Activated T-cell treated with anti-CD3 and anti-CD28 coated beads for 1 hour (primary cell): ENCODE results near the gene RAD51B.

ENCODE experiments used
- DNase-seq: peaks from one replicate; pipeline ENCODE4 v3.0.0-alpha.2; 2020; ENCODE audit warnings: low read depth

RAD51B gene

DNA sequence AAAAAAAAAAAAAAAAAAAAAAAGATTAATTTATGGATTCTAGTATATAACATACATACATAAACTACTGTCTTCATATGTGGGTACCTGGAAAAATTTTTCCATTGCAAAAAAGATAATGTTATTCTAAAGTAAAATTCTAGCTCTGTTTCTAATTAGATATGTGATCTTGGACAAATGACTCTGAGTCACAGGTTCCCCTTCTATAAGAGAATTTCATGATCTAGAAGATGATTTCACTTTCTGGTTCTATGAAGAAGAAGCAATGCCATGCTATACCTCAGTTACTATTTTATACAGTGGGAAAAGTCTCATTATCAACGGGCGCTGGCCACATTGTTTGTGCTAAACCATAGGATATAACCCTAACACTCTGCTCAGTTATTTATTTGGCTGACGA lies 622.0 kb downstream of the RAD51B start:
- no peak for DNase-seq

DNA sequence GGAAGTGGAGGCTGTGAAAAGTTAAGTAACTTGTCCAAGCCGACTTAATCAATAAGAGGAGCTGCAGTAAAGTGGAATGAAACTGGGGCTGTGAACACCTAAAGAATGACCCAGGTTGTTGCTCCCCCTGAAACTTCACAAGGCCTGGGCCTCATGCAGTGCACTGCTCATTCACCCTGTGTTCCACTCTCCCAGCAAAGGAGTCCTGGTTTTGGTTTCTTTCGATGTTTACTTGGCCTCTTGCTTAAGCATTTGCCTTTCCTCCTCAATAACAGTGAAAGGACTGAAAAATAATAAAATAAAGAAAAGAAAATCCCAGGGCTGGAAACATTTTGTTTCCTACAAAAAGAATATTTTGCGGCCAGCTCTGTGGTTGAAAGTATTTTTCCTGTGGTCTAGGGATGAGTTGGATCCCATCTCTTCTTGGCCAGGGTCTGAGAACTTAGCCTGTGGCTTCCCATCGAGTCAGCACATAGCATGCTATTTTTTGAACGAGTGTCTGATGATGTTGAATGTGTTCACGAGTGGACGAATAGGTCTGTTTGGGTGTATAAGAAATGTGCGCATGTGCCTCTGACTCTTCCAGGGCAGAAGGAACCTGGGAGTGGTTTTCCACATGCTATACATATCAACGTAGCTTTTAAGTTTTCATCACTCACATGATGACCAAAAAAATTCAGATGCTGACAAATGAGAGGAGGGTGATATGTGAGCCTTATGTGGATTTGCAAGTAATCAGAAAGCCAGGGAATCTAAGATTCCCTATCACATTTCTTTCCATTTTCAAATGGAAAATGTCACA lies 623.5 kb downstream of the RAD51B start:
- DNase-seq, result no peak

DNA sequence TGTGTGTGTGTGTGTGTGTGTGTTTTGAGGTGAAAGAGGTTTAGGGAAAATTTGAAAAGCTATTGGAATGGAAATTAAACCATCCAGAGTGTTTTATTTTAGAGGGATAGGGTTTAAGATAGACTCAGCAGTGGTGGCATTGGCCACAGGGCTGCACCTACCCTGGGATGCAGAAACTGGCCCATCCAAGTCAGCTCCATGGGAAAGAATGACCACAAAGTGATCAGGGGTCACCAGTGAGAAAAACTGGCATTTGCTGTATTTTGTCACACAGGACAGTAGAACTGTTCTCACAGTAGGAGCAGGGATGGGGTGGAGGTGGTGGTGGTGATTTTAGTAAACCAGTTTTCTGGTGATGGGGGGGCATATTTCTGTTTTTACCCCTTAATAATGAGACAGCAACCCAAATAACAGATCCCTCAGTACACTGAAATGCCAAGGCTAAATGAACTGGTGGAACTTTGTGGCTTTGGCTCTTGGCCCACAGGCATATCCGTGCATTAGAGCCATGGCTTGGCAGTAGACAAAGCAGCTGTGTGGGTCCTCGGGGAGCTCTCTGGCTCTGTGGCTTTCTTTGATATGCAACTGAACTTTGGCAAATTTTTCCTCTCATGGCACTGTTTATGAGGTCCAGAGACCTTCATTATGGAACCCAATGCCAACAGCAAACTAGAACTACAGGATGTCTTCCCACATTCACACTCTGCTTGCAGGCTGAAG lies 625.0 kb downstream of the RAD51B start:
- DNase-seq, result no peak

DNA sequence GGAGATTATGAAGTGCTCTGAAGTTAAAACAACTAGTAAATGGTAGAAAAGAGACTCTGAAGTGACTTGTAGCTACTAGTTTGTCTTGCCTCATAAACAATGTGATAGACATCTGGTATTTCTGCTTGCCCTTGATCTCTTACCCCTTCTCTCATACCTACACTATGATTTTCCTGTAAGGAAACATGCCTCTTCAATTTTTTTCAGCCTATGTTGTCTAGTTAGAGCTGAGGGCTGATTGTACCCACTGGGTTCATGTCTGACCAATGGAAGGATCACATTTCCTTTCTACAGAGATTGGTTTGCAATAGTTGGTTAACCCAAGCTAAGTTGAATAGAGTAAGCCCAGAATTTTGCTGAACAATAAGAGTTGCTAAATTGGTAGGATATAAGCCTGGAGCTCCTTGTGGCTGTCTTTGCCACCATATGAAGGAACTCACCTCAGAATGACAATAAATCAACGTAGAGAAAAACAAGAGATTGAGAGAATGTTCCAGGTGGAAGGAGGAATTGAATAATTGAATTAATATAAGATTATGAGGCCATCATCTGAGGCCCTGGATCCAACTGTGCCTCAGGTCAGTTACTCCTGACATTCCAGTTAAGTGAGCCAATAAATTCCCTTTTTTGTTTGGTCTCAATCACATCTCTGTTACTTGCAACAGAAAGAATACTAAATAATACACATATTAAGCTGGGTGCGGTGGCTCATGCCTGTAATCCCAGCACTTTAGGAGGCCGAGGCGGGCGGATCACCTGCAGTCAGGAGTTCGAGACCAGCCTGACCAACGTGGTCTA lies 626.9 kb downstream of the RAD51B start:
- DNase-seq, result no peak

DNA sequence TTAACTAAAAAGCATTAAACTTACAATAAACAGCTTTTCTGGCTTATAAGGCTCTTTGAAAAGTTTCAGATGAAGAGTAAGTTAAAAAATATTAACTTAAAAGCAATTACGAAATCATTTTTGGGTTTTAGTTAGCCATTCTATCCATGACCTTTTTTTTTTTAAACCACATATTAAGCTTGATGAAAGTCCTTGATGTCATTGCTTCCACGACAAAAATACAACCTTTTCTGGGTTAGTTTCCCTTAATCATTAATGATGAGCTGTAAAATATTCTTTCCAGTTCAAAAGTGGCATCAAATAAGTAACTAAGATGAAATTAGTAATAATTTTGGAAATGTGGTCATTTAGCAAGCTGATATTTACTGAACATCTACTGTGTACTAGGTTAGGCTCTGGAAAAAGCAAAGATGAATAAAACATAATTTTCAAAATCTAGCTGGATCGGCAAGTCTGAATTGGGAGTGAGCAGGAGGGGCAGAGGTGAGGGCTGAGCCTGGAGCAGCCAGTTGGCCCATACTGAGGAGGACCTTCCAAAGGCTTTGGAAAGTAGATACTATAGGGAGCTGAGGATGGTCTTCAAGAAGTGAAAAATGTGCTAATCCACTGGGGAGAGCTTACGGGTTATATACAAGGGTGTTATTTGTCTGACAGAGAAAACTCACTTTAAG lies 628.1 kb downstream of the RAD51B start:
- DNase-seq, result no peak

DNA sequence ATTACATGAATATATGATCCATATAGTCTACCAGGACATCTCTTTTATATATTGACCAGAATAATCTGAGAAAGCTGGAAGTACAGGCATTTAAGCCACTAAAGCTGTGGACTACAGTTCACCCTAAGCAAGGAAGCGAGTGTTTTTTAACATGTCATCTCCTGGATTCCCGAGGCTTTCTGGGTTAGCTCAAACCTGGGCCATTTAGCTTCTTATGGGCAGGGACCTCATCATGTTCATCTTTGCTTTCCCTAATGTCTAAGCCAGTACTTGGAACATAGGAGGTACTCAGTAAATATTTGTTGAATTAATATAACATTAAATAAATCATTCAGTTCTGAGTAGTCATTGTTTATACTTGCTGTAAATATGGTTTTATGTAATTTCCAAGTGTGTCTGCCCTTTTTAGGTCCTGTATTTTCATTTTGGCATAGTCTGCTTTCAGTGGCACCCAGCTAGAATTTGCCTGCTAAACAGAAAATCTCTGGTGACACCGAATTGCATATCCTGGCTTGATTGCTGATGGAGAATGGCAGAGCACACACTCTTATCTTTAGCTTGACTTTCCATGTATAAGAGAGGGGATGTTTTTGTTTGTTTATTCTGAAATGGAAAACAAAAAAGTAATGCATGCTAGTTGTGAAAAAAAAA lies 628.8 kb downstream of the RAD51B start:
- DNase-seq, result no peak

DNA sequence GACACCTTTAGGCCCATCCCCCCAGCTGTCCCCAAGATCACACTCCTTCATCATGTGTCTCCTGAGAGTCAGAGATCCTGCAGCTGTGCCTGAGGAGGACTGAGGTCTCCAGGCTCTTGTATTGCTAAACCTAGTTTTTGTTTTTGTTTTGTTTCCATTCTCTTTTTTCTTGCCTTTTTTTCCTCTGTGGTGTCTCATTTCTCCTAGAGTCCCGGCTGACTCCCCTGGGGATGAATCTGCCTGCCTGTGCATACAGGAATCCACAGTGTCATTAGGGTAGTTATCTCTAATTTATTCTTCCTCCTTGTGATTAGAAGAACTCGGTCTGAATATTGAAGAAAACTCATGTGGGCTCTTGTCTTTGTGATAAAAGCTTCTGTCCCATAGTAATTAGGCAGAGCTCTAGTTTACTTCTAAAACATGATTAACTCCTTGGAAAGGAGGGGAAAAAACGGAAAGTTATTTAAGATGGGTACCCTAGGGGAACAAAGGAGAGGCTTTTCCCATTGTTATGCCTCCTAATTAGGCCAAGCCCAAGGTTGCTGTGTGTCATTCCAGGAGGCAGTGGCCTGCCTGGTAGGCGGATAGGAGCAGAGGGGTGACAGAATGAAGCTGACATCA lies 630.1 kb downstream of the RAD51B start:
- DNase-seq, result no peak

DNA sequence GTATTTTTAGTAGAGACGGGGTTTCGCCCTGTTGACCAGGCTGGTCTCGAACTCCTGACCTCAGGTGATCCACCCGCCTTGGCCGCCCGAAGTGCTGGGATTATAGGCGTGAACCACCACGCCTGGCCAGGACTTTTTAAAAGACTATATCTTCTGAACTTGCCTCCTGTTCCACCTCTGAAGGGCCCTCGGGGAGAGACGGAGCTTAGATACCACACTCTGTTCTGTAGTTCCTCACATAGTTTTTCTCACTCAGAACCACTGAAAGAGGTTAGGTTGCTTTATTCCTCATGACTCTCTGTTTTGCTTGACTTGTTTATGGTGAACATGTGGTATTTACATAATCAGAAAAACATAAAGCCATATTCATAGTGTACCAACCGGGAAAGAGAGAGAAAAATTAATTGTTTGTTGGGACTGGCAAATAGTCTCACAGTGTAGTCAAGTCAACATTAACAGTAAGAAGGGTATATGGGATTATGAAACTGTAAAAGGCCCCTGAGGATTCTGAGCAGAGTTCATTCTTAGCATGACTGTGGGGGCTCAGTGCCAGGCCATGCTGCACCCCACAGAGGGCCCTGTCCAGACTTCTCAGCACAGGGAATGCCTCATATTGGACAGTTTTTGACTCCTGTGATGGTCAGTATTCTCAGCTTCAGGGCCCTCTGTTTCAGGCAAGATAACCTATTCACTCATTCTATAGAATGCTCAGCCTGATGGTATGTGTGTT lies 631.0 kb downstream of the RAD51B start:
- DNase-seq, result no peak

DNA sequence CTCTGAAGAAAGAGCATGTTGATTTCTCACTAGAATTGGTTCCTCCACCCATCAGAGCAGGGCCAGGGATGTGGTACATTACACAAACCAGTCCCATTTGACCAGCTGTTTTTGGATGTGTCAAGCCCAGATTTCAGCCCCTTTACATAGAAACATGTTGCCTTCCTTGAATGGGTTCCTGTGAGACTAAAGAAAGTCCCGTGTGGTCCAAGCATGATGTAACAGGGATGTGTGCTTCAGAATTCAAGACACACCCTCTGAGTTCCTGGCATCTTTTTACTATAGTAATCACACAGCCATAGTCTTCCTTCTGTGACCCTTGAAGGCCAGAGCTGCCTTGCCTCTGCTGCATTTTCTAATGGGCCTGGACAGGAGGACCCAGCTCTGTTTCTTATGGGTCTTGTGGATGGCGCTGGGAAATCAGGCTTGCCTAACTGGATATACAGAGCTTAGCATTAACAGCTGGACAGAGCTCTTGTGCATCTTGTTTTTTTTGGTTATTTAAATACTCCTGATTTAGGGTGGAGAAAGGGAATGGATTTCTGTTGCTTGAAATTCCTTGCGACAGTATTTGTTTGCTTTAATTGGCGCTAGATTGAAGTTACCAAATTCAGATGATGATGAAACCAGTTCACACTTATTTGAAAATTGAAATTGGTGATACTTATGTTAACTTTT lies 632.3 kb downstream of the RAD51B start:
- no peak for DNase-seq

DNA sequence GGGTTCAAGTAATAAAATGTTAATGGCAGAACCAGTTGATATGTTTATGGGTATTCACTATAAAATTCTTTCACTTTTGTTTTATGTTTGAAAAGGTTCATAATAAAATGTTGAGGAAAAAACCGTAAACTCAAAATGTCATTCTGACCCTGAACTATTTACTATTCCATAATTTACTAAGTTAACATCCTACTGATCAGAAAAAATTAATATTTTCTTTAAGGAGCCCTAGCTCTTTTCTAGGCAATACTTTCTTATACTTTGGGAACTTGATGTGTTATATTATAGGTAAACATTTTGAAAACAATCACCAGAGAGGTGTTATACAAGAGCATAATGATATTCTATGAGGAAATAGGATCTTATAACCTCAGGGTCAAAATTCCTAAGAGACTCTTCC lies 638.7 kb downstream of the RAD51B start:
- no peak for DNase-seq

DNA sequence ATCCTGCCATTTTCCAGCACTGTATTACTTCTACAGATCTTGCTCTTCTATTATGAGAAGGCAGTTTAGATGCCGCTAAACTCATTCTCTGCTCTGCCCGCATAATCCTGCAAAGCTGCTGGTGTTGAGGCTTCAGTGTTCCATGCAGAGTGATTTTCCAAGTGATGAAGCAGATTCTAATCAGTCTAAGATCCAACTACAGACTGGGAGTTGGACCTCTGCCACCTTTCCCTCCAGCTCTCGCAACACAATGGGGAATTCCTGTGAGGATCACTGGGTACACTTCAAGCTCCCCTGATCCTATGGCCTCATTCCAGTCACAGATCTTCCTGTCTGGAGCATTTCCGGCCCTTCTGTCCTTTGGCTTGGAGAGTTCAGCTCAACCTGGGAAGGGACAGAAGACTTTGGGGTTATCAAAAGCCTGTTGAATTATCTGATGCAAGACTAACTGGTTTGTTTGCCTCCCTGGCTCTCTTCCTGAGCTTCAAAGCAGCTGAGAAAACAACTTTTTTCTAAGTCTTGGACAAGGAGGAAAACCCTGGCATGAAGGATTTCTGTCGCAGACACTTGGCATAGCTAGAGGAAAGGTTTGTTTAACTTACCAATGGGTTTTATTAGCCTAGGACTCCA lies 639.4 kb downstream of the RAD51B start:
- DNase-seq, result no peak

DNA sequence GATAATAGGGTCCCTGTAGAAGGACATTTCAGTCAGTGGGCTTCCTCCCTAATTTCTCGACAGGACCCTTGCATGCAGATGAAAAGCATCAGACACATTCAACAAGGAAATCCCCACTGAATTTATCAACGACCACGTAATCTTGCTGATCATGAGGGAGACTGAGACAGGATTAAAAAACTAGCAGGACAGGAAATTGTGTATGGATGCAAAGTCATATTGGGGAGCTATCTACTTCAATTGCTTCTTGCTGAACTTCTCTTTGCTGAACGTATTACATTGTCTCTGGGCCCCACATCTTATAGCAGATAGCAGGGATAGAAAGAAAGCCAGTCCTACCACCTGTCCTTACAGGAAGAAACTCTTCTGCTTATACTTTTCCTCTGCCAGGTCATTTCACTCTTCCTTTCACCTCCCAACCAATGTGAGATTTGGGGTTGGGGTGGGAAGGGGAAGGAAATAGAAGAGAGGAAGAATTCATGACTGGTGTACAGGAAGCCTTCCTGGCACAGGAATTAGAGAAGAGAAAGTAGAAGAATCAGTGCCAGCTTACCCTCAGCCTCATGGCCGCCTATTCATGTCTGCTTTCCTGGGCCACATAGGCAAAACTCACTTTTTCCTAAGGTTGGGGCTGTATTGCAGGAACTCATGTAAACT lies 640.0 kb downstream of the RAD51B start:
- DNase-seq, result no peak

DNA sequence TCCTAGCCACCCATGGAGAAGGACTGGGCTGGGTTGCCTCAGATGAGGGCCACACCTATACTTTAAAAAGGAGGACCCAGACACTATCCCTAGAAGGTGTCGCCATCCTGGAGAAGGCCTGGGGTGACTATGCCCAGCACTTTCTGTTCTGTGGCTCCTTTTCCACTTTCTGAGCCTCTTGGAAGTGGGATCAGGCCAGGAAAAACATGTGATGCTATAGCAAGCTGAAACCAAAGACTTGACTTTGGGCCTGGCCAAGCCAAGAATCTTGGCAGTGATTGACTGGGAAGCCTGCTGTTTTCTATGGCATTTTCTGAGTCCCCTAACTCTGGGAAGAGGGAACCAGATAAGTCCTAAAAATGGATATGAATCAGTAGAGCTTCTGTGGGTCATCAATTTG lies 641.0 kb downstream of the RAD51B start:
- DNase-seq, result no peak

DNA sequence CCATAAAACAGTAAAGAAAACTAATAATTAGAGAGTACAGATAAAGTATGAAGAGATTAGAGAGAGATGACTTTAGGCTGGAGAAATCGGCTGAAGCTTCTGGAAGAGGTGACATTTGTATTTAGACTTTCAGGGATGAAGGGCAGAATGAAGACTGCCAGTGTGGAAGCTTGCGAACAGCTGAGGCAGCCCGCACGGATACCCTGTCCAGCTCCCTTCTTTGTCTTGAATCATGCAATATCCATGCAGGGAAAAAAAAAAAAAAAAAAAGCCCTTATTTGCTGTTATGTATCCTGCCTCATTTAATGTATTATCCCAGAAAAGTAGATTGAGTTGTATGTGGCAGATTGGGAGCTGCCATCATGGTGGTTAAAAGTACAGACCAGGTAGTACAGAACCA lies 641.5 kb downstream of the RAD51B start:
- no peak for DNase-seq

DNA sequence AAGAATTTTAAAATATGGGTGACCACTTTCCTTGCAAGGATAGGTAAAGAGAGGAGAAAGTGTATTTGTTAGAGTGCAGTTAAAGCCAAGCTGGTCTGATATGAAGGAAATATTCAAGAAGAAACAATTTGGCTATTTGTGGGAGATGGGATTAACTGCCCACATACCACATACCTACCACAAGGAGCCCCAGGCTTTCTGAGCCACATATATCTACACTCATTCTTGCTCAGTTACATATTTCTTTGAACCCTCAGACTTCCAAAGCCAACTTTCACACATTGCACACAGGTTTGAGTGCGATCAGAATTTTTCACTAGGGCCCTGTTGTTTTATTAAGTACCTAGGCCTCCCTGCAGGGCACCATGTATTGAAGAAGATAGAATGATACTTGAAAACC lies 643.1 kb downstream of the RAD51B start:
- DNase-seq, result no peak

DNA sequence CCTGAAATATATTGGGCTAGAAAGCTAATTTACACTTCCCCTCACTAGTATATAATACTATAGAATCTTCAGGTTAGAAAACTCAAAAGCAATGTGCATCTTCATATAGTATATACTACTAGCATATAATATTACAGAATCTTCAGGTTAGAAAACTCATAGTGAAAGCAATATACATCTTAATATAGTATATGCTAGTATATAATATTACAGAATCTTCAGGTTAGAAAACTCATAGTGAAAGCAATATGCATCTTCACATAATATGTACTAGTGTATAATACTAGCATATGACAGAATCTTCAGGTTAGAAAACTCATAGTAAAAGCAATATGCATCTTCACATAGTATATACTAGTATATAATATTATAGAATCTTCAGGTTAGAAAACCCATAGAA lies 643.7 kb downstream of the RAD51B start:
- no peak for DNase-seq

DNA sequence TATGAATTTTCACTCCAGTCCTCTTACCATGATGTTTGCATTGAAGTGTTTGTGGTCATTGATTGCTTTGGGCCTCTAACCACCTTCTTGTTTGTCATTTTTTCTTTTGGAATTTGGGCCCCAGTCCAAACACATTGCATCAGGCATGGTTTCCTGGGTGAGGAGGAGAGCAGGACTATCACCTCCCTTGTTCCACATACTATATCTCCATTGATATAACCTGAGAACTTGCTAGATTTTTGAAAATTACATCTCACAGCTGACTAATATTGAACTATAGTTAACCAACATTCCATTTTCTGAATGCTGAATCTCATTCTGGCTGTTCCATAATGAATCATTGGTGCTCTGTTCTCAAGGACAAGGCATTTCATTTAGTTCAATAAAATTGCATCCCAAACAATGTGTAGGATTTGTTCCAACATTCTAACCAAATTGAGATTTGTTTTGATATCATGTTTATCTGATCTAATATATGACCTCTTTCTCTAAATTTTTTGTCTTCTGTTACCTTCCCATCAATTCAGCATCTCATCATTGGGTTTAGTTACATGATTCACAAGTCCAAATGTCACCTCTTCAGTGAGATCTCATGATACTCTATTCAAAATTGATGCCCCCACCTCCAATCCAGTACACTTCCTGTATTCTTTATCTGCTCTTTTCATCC lies 644.3 kb downstream of the RAD51B start:
- no peak for DNase-seq

DNA sequence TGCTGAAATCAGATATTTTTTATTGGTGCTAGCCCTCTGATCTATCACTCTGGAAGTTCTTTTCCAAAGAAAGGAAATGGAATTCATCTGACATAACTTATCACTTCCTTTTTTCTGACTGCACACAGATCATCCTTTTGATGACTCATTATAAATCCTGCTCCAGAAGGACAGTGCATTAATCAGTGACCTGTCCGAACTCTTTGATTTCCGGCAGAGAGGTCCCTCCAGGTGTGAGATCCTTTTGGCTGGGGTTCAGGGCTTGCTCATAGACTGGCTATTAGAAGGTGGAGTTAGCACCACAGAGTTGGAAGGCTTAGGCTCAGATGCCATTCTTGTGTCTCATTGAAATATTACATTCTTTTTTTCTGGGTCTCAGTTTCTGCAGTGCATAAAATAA lies 645.1 kb downstream of the RAD51B start:
- DNase-seq, result no peak
